HG03442 (cell line): Measurements from ENCODE around the gene TAOK3.

Experiments
- ATAC-seq: cut with Tn5 transposase; IDR thresholded peaks from one replicate; pipeline ENCODE4 v1.9.1; 2021; ENCODE audit warnings: mild to moderate bottlenecking, moderate library complexity; ENCODE audit not compliant: unreplicated experiment

Gene TAOK3

GRCh38 chr12:118219106-118219505 lies 153.6 kb downstream of the TAOK3 start:
- no peak for ATAC-seq

- no peak for ATAC-seq
These were observed 159.3 kb downstream of the TAOK3 start for GRCh38 chr12:118213452-118213851.

GRCh38 chr12:118212606-118213005 lies 160.1 kb downstream of the TAOK3 start:
- no peak for ATAC-seq

- ATAC-seq = no peak
These were observed 166.6 kb downstream of the TAOK3 start for GRCh38 chr12:118206107-118206412.

- ATAC-seq = no peak
These were observed 178.7 kb downstream of the TAOK3 start for GRCh38 chr12:118193958-118194357.

- ATAC-seq = no peak
These were observed 179.2 kb downstream of the TAOK3 start for GRCh38 chr12:118193477-118193876.

- no peak for ATAC-seq
These were observed 182.4 kb downstream of the TAOK3 start for GRCh38 chr12:118190266-118190665.

GRCh38 chr12:118189741-118190191 lies 182.9 kb downstream of the TAOK3 start:
- no peak for ATAC-seq

GRCh38 chr12:118188690-118189371 lies 183.9 kb downstream of the TAOK3 start:
- no peak for ATAC-seq

- no peak for ATAC-seq
These were observed 184.8 kb downstream of the TAOK3 start for GRCh38 chr12:118187751-118188435.

GRCh38 chr12:118185602-118186397 lies 186.9 kb downstream of the TAOK3 start:
- ATAC-seq = no peak

GRCh38 chr12:118183711-118184110 lies 189.0 kb downstream of the TAOK3 start:
- ATAC-seq = no peak

GRCh38 chr12:118183155-118183554 lies 189.6 kb downstream of the TAOK3 start:
- no peak for ATAC-seq

GRCh38 chr12:118175823-118176447 lies 196.8 kb downstream of the TAOK3 start:
- peak; percentile 66 for ATAC-seq

- peak; percentile 96 for ATAC-seq
These were observed 205.8 kb downstream of the TAOK3 start for GRCh38 chr12:118166946-118167345.

- no peak for ATAC-seq
These were observed 207.8 kb downstream of the TAOK3 start for GRCh38 chr12:118164798-118165486.

- no peak for ATAC-seq
These were observed 212.2 kb downstream of the TAOK3 start for GRCh38 chr12:118160536-118160935.

- no peak for ATAC-seq
These were observed 221.0 kb downstream of the TAOK3 start for GRCh38 chr12:118151755-118152154.

GRCh38 chr12:118150625-118151024 lies 222.1 kb downstream of the TAOK3 start:
- no peak for ATAC-seq

GRCh38 chr12:118148287-118148686 lies 224.4 kb downstream of the TAOK3 start:
- no peak for ATAC-seq

GRCh38 chr12:118145798-118146156 lies 226.9 kb downstream of the TAOK3 start:
- no peak for ATAC-seq
